Ramos (cell line): Measurements from ENCODE around the gene RSPH9.
"Not testable (repeated sequence)": the region's sequence is repeated elsewhere in the genome, so short reads cannot be mapped to it uniquely, and the experiment has no call there.

Experiments
- in situ Hi-C: fragments of 300-500 bp; cut with MboI; formaldehyde crosslinking; loops from one replicate; pipeline ENCODE4 v1.14.3; 2022; ENCODE audit warnings: low sequenced_read_pairs; ENCODE audit not compliant: unreplicated experiment

RSPH9 gene

GRCh38 chr6:43682724-43683429, 38.0 kb downstream of the RSPH9 start:
- in situ Hi-C loops, result no loop called here

DNA sequence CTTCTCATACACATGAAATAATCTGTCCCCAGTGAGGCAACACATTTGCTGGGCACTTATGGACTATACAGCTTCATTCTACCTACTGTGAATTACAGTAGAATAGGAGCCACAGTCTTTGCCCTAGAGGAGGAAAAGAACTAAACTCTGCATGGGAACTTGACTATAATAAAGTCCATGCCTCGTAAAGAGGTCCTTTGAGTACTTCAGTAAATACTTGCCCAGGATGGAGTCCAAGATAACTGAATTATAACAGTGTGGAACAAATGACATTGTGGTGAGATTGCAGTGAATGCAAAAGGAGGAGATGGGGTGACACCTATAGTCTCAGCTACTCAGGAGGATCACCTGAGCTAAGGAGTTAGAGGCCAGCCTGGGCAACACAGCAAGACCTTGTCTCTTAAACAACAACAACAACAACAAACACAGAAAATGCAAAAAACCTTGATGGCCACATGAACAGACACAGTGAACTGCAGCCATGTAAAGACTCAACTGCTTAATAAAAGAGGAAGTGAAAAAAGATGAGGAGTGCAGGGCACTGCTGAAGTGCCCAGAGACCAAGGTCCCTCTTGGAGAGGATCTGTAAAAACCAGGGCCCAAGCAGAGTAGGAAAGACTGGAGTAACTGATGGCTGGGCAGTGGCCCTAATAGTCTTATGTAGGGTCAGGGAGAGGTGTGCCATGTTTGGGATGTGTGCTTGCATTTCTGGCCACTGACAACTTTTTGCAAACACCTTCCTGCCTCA, 39.0 kb downstream of the RSPH9 start:
- in situ Hi-C loops, result no loop called here

DNA sequence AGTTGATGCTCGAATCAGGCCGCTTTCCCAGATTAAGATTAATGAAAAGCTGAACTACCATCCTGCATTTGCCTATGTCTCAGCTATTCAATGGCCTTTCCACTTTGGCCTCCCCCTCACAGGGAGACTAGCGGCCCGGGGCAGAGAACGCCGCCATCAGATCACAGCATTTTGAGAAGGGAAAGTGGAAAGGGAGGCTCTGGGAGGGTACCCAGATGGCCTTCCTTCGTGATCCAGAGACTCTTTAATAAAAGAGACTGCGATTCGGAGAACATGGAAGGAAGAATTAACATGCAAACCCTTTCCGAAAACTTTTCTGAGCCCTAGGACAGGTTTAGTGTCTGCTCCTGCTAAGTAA, 42.2 kb downstream of the RSPH9 start:
- in situ Hi-C loops, result no loop called here

DNA sequence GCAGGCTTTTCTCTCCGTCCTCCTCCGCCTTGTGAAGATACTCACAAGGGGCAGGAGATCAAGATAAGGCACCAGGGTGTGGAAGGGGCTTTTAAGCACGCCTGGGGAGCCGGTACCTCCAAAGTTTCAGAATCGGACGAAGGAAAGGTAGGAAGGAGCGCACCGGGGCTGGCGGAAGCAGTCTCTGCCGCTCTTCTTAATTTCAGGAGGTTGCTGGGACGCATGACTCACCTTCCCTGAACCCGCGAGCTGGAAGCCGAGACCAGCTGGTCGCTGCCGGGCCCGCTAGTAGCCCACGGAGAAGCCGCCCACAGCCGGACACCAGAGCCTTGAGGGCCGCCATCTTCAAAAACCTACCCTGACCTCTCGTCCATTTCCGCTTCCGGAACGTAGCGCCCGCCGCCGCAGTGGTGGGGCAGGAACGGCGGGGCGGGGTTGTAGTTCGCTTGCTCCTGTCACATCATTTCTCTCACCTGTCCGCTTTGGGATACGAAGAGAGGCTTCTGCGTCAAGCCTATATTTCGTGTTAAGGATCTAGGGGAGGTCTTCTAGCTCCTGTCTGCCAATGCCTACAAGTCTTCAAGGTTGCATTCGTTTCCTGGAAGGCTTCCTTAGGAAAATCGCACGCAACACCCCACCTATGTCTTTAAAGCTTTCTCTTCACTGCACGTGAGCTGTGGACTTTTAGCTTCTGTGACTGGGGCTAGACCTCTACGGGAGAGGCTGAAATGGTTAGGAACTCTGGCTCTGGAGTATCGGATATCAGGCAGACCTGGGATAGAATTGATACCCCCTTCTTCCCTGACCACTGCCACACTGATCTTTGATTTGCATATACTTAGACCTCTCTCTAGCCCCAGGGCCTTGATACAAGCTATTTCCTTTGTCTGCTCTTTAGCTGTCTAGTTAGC, 42.9 kb downstream of the RSPH9 start, which contains the start of gene MRPS18A:
TSS of gene MRPS18A (minus strand) at position 355 of the 911 bp plus-strand sequence. CDS start at position 343, 12 bp downstream.
- in situ Hi-C loops, result no loop called here

GRCh38 chr6:43689421-43689820, 44.6 kb downstream of the RSPH9 start:
- in situ Hi-C loops, result no loop called here

GRCh38 chr6:43695215-43695966, 50.6 kb downstream of the RSPH9 start:
- in situ Hi-C loops, result no loop called here

GRCh38 chr6:43695967-43696291, 51.1 kb downstream of the RSPH9 start:
- in situ Hi-C loops, result no loop called here

DNA sequence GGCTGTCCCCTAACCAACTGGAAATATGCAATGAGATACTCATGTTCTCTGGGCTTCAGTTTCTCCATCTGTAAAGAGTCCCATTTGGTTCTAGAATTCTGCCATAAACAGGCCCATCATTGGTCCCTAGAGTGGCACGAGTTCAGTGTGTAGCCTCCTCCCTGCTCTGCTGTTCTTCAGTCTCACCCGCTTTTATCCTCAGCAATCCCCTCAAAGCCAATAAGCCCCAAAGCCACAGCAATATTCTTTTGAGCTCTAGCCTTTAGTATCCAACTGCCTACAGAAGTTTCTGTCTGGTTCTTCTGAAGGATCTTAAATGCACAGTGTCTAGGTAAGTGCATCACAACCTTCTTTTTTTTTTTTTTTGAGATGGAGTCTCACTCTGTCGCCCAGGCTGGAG, 52.6 kb downstream of the RSPH9 start:
- in situ Hi-C loops, result no loop called here

- in situ Hi-C loops, result no loop called here
Measured at GRCh38 chr6:43698584-43699349, 53.9 kb downstream of the RSPH9 start.

GRCh38 chr6:43699564-43700186, 54.8 kb downstream of the RSPH9 start:
- in situ Hi-C loops, result no loop called here

- in situ Hi-C loops, result not testable (repeated sequence)
Measured at GRCh38 chr6:43700939-43701560, 56.2 kb downstream of the RSPH9 start.

- in situ Hi-C loops, result no loop called here
Measured at GRCh38 chr6:43702171-43702533, 57.3 kb downstream of the RSPH9 start.

- in situ Hi-C loops, result no loop called here
Measured at GRCh38 chr6:43702534-43703440, 58.0 kb downstream of the RSPH9 start.

GRCh38 chr6:43703512-43704429, 58.9 kb downstream of the RSPH9 start:
- in situ Hi-C loops, result no loop called here

GRCh38 chr6:43705996-43706395, 61.2 kb downstream of the RSPH9 start:
- in situ Hi-C loops, result no loop called here

DNA sequence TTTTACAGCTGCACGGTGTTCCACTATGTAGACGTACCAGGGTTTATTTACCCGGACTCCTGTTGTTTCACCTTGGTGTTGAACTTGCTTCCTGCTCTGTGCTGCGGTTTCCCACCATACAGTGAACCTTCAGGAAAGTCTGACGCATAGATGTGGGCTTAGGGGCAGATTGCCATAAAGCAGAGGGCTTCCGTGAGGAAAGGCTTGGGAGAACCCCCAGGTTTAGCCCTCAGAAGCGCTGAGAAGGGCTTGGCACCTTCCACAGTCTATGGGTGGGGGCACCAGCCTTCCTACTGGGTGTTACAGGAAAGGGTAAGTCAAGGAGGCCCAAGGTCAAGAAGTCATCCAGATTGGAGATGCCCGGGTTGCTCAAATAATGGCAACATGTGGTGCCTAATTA, 62.0 kb downstream of the RSPH9 start:
- in situ Hi-C loops, result no loop called here

DNA sequence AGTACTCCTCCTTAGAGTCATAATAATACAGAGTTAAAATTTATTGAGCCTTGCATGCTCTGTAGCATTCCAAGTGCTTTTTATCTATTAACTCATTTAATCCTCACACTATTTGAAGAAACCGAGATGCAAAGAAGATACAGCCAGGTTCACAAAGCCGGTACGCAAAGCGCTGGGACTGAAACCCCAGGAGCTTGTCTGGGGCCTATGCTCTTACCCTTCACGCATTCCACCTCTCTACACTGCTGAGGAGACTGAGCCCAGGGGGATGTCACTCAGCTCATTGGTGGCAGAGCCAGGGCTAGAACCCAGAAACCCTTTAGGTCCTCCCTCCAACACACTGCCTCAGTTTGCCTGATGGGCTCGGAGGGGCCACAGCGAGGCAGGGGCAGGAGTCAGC, 62.4 kb downstream of the RSPH9 start:
- in situ Hi-C loops, result no loop called here
